Measurements from ENCODE around the gene AKAP13. TPM values are rescaled to one million over a fixed set of nuclear protein-coding genes. Genes with fewer than 3 reads are reported as not detected.

Gene AKAP13
- total RNA-seq, 1 donor from 2014 or later, result 114 TPM

GRCh38 chr15:85493260-85493659 is 112.9 kb downstream of the AKAP13 start:
- H3K4me3 Mint-ChIP-seq (ENCODE audit: low read depth), result no peak overlapping the region
- no peak overlapping the region for H3K27ac Mint-ChIP-seq
- DNase-seq (ENCODE audit: low spot score, unreplicated experiment), result no peak
- no peak for TF ChIP-seq CTCF (IDR thresholded peaks at IDR 0.05; ENCODE audit: unreplicated experiment)
- no peaks in the 10 kb centered on the region for H3K9me3 Mint-ChIP-seq (ENCODE audit: low read depth)
- peaks cover 57% of the 10 kb centered on the region for H3K4me1 Mint-ChIP-seq (ENCODE audit: low read depth)
- no peaks in the 10 kb centered on the region for H3K27me3 Mint-ChIP-seq
- H3K36me3 Mint-ChIP-seq (ENCODE audit: insufficient read depth), result no peaks in the 10 kb centered on the region

DNA sequence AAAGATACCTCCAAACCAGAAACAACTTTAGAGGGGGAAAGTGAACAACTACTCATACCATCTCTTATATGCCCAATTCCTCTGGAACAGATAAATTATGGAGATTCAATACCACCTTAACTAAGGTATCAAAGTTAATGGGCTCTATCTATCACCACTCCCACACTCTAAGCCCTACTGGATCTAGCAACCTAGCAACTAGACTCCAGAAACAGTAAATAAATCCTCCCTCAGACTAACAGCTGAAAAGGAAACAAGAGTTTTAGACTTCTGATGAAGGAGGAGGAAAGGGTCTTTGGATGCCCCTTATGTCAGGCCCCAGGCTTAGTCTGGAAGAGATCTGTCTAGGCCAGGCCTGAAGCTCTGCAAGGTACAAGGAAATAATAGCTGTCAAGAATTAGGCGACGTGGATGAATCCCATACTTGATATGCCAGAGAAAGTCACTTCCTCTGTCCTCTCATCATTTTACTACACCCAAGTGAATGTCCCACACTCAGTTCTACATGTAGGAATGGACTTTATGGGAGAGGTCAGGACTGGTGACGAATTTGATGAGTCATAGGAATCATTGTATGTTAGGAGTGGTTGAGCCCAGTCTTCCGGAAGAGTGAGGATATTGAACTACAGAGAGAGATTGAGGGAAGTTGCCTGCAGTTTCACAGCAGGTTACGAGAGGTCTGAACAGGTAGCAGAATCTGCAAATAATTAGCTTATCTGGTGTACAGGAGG is 113.8 kb downstream of the AKAP13 start:
- no peak overlapping the region for H3K4me3 Mint-ChIP-seq (ENCODE audit: low read depth)
- H3K4me1 Mint-ChIP-seq (ENCODE audit: low read depth), result peaks cover 50% of the 10 kb centered on the region
- H3K9me3 Mint-ChIP-seq (ENCODE audit: low read depth), result no peaks in the 10 kb centered on the region
- DNase-seq (ENCODE audit: low spot score, unreplicated experiment), result no peak
- no peaks in the 10 kb centered on the region for H3K27me3 Mint-ChIP-seq
- H3K36me3 Mint-ChIP-seq (ENCODE audit: insufficient read depth), result no peaks in the 10 kb centered on the region
- H3K27ac Mint-ChIP-seq, result peak overlapping the region; percentile 21
- no peak for TF ChIP-seq CTCF (IDR thresholded peaks at IDR 0.05; ENCODE audit: unreplicated experiment)

DNA sequence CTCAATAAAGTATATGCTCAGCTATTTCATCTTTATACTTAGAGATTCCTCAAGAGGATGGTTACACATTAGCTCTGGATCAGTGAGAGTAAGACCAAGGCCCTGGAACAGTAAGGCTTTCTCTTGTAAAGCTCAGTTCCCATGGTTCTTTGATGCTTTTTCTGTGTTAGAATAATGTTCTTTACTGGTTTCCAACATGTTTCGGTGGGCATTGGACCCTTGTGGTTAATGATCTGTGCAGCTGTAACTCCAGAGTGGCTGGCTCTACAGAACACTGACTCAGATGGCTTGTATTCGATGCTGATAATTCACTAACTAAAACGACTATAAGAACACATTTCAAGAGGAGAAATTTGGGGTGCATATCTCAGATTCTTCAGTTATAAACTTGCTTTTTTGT is 114.7 kb downstream of the AKAP13 start:
- no peak overlapping the region for H3K27ac Mint-ChIP-seq
- no peak overlapping the region for H3K4me3 Mint-ChIP-seq (ENCODE audit: low read depth)
- H3K4me1 Mint-ChIP-seq (ENCODE audit: low read depth), result peaks cover 47% of the 10 kb centered on the region
- no peak for TF ChIP-seq CTCF (IDR thresholded peaks at IDR 0.05; ENCODE audit: unreplicated experiment)
- no peak for DNase-seq (ENCODE audit: low spot score, unreplicated experiment)
- no peaks in the 10 kb centered on the region for H3K36me3 Mint-ChIP-seq (ENCODE audit: insufficient read depth)
- H3K9me3 Mint-ChIP-seq (ENCODE audit: low read depth), result no peaks in the 10 kb centered on the region
- no peaks in the 10 kb centered on the region for H3K27me3 Mint-ChIP-seq

- H3K27me3 Mint-ChIP-seq, result no peaks in the 10 kb centered on the region
- no peak for TF ChIP-seq CTCF (IDR thresholded peaks at IDR 0.05; ENCODE audit: unreplicated experiment)
- no peaks in the 10 kb centered on the region for H3K36me3 Mint-ChIP-seq (ENCODE audit: insufficient read depth)
- no peak overlapping the region for H3K27ac Mint-ChIP-seq
- H3K4me1 Mint-ChIP-seq (ENCODE audit: low read depth), result peaks cover 43% of the 10 kb centered on the region
- no peaks in the 10 kb centered on the region for H3K9me3 Mint-ChIP-seq (ENCODE audit: low read depth)
- no peak overlapping the region for H3K4me3 Mint-ChIP-seq (ENCODE audit: low read depth)
- no peak for DNase-seq (ENCODE audit: low spot score, unreplicated experiment)
These were observed 115.1 kb downstream of the AKAP13 start for GRCh38 chr15:85495544-85495943.

DNA sequence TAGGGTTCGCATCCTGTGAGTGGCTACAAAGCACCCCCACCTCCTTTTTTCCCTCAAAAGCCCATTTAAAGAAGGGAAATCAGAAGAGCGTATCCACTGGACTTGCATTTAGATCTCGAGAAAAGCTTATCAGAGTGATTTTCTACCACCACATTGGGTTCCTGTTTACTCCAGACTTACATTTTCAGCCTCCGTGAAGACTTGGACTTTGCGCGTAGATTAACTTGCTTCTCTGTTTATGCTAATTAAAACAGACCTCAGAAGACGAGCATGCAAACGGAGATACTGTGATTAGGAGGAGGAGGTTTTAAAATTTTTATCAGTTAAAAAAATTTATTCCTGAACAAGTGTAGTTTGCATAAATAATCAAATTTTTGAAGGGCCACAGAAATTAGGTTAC is 115.7 kb downstream of the AKAP13 start:
- no peak for TF ChIP-seq CTCF (IDR thresholded peaks at IDR 0.05; ENCODE audit: unreplicated experiment)
- no peak overlapping the region for H3K27ac Mint-ChIP-seq
- no peaks in the 10 kb centered on the region for H3K36me3 Mint-ChIP-seq (ENCODE audit: insufficient read depth)
- H3K27me3 Mint-ChIP-seq, result no peaks in the 10 kb centered on the region
- no peak overlapping the region for H3K4me3 Mint-ChIP-seq (ENCODE audit: low read depth)
- no peaks in the 10 kb centered on the region for H3K9me3 Mint-ChIP-seq (ENCODE audit: low read depth)
- no peak for DNase-seq (ENCODE audit: low spot score, unreplicated experiment)
- peaks cover 39% of the 10 kb centered on the region for H3K4me1 Mint-ChIP-seq (ENCODE audit: low read depth)

Data from progenitor cell of endocrine pancreas (in vitro differentiated cells).